ENCODE results near the gene PLCG2.

The PLCG2 gene

GRCh38 chr16:81807767-81808358 is 28.8 kb downstream of the PLCG2 start:
- ChIA-PET CTCF (no interaction called here), POLR2A (no interaction called here)
- no peak overlapping the region for H3K4me3 ChIP-seq (ENCODE audit: low read depth, low read length)
- TF ChIP-seq CTCF (IDR thresholded peaks at IDR 0.05; ENCODE audit: insufficient read depth, low read length, missing control alignments): no peak
- no peak for DNase-seq (ENCODE audit: low read depth, low spot score)

- ChIA-PET CTCF (no interaction called here), POLR2A (no interaction called here)
- TF ChIP-seq CTCF (IDR thresholded peaks at IDR 0.05; ENCODE audit: insufficient read depth, low read length, missing control alignments): no peak
Measured at GRCh38 chr16:81808933-81809480, 29.9 kb downstream of the PLCG2 start.

GRCh38 chr16:81809567-81809966 is 30.5 kb downstream of the PLCG2 start:
- no peak for TF ChIP-seq CTCF (IDR thresholded peaks at IDR 0.05; ENCODE audit: insufficient read depth, low read length, missing control alignments)
- CTCF ChIA-PET: no interaction called here
- POLR2A ChIA-PET: no interaction called here
- no peak overlapping the region for H3K4me3 ChIP-seq (ENCODE audit: low read depth, low read length)
- DNase-seq (ENCODE audit: low read depth, low spot score): no peak

More at GRCh38 chr16:81808933-81809480, 29.9 kb downstream of the PLCG2 start:
- no peak for DNase-seq (ENCODE audit: low read depth, low spot score)
- H3K4me3 ChIP-seq (ENCODE audit: low read depth, low read length): no peak overlapping the region

- CTCF ChIA-PET: no interaction called here
- H3K4me3 ChIP-seq (ENCODE audit: low read depth, low read length): no peak overlapping the region
- TF ChIP-seq CTCF (IDR thresholded peaks at IDR 0.05; ENCODE audit: insufficient read depth, low read length, missing control alignments): no peak
- POLR2A ChIA-PET: no interaction called here
- no peak for DNase-seq (ENCODE audit: low read depth, low spot score)
Measured at GRCh38 chr16:81810361-81810760, 31.3 kb downstream of the PLCG2 start.

- H3K4me3 ChIP-seq (ENCODE audit: low read depth, low read length): no peak overlapping the region
- no peak for TF ChIP-seq CTCF (IDR thresholded peaks at IDR 0.05; ENCODE audit: insufficient read depth, low read length, missing control alignments)
- ChIA-PET POLR2A (no interaction called here), CTCF (no interaction called here)
- DNase-seq (ENCODE audit: low read depth, low spot score): no peak
Measured at GRCh38 chr16:81810894-81811538, 31.9 kb downstream of the PLCG2 start.

GRCh38 chr16:81813648-81814047 is 34.6 kb downstream of the PLCG2 start:
- no peak overlapping the region for H3K4me3 ChIP-seq (ENCODE audit: low read depth, low read length)
- POLR2A ChIA-PET: no interaction called here
- no peak for DNase-seq (ENCODE audit: low read depth, low spot score)
- CTCF ChIA-PET: no interaction called here
- TF ChIP-seq CTCF (IDR thresholded peaks at IDR 0.05; ENCODE audit: insufficient read depth, low read length, missing control alignments): no peak

Measured in AG04449 (cell line).